HG02798 (cell line): ENCODE data around the gene NAV2.

Experiments used
- ATAC-seq: cut with Tn5 transposase; IDR thresholded peaks from one replicate; pipeline ENCODE4 v1.9.1; 2021; ENCODE audit warnings: mild to moderate bottlenecking; ENCODE audit not compliant: unreplicated experiment, poor library complexity

The NAV2 gene

GRCh38 chr11:19802773-19803293 is 90.2 kb downstream of the NAV2 start:
- no peak for ATAC-seq

- ATAC-seq, result no peak
Measured at GRCh38 chr11:19803506-19803998, 90.9 kb downstream of the NAV2 start.

GRCh38 chr11:19805376-19805775 is 92.7 kb downstream of the NAV2 start:
- no peak for ATAC-seq

DNA sequence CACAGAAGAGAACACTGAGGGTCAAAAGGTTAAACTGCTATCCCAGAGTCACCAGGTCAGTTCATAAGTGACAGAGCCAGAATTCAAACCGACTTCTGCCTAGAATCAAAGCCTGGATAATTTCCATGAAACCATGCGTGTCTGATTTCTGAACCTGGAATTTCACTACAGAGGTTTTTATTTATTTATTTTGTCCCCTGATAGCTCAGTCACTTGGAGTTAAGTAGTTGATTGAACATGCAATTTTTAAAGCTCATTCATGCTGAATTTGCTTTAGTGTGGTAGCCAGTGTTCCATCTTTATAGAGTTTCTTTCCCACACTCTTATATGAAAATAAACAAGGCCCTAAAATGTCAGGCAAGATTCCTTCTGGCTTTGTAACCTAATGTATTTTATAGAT is 93.2 kb downstream of the NAV2 start:
- ATAC-seq, result no peak

GRCh38 chr11:19806251-19806650 is 93.6 kb downstream of the NAV2 start:
- ATAC-seq, result no peak

GRCh38 chr11:19808076-19808911 is 95.7 kb downstream of the NAV2 start:
- no peak for ATAC-seq

DNA sequence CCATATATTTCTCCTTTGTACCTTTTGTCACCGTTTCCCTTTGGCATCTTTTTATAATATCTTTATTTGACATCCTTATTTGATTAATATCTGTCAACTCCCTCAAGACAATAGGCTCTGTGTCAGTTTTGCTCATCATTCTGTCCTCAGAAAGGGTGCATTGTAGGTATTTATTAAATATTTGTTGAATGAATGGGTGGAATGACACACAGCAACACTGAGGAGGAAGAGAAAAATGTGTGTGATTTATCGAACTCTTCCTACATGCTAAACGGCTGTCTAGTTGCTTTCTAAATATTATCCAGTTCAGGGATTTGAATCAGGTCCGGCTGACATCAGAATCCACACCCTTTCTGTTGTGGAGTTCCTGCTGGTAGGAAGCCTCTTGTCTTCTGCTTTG is 98.2 kb downstream of the NAV2 start:
- no peak for ATAC-seq

DNA sequence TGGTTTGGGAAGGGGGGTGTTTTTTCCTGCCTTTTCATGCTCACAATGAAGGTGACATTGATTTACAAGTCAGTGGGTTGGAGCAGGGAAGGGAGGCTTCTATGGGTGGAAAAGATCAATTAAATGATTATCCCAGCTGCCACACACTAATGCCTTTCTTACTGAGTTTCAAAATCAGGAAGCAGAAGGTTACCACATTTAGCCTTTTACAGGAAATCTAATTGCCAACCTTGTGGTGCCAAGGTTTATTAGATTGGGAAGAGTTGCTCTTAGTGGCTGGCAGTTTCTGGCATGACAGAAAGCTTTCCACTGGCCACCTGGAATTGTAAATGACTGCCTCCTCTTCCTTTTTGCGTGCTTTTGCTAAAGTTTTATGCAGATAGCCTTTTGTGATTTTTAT is 98.7 kb downstream of the NAV2 start:
- ATAC-seq, result no peak

DNA sequence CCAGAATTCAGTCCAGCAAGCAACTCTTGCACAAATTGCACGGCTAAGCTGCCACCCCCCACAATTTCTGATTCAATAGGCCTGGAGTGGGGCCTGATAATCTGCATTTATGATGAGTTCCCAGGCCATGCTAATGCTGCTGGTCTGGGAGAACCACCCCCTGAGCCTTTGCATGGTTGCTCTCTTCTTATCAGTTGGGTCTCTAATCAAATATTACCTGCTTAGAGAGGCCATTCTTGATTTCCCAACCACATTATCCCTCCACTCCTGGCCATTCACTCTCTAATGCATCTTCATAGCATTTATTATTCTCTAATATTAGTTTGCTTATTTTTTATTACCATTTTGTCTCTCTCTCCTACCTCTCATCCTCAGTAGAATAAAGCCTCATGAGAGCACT is 99.5 kb downstream of the NAV2 start:
- no peak for ATAC-seq

DNA sequence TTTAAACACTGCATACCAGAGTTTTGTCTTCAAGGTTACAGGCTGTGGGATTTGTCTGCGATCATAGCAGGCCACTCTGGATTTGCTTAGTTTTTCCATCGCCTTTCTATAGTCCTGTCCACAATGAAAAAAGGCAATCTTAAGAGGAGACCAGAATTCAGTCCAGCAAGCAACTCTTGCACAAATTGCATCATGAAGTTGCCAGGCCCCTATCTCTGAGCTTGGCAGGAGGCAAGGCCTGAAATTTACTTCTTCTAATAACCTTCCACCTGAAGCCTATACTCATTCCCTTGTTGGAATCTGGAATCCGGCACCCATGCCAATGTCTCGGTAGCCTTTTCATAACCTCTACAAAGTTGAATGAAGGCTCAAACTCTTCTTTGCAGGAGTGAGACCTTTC is 100.1 kb downstream of the NAV2 start:
- no peak for ATAC-seq

- ATAC-seq, result no peak
Measured at GRCh38 chr11:19813158-19813879, 100.7 kb downstream of the NAV2 start.

DNA sequence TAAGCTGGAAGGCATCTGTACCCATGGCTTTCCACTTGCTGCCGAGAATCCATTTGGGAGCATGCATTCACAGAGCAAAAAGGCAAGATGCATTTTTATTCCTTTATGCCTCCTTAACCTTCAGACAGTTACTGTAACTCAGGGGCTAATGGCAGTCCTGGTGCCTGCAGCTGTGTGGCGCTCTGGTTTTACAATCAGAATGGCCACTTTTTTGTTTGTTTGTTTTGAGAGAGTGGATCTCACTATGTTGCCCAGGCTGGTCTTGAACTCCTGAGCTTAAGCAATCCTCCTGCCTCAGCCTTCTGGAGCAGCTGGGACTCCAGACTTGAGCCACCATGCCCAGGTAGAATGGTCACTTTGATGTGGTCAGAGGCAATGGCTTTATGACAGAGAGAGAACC is 101.8 kb downstream of the NAV2 start:
- no peak for ATAC-seq

- ATAC-seq, result no peak
Measured at GRCh38 chr11:19816040-19816439, 103.4 kb downstream of the NAV2 start.

GRCh38 chr11:19816817-19817216 is 104.2 kb downstream of the NAV2 start:
- ATAC-seq, result no peak

- ATAC-seq, result no peak
Measured at GRCh38 chr11:19817265-19817851, 104.7 kb downstream of the NAV2 start.

DNA sequence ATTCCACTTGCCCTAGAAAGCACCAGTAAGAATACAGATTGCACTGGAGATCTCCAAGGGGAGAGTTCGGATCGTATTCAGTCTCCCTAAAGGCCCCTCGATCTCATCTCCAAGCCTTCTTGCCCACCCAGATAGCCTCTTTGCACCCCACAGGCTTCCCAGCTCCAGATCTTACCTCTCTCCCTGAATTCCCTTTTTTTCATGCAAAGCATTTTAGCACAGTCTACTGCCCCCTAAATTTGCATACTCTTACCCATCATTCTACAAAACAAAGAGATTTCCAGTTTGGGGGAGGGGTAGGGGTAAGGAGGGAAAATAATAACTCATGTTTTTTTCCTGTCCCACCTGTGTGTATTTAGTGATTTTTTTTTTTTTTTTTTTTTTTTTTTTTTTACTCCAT is 105.2 kb downstream of the NAV2 start:
- ATAC-seq, result no peak

DNA sequence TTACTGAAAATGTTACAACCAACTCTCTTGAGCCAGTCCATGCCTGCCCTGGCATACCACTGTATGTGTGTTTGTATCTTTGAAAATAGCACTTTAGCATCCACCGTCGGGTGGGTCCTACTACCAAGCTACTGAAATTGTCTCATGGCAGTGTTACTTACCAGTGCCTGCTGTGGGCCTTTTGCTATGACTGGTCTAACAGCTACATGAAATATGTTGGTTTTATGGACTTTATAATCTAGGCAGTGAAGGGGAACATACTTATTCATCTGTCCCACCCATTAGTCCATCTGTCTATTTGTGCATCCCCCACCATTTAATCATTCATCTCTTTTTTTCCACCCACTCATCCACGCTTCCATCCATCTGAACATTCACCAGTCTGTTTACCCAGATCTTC is 106.0 kb downstream of the NAV2 start:
- no peak for ATAC-seq

DNA sequence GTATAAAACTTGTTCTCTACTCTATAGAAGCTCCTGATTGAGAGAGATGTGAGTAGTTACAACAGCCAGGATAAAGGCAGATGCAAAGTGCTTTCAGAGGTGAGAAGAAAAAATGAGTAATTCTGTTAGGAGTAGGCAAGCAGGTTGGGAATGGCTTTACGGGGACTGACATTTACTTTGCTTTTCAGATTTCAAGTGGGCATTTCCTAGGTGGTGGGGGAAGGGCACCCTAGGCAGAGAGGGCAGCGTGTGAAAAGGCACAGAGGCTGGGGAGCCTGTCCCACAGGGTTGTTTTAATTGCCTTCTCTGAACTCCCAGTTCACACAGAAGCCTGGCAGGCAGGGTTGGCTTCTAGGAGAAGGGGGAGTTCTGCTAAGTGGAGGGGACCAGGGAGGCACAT is 106.5 kb downstream of the NAV2 start:
- no peak for ATAC-seq

- no peak for ATAC-seq
Measured at GRCh38 chr11:19820100-19820499, 107.5 kb downstream of the NAV2 start.

GRCh38 chr11:19821412-19821875 is 108.8 kb downstream of the NAV2 start:
- no peak for ATAC-seq

DNA sequence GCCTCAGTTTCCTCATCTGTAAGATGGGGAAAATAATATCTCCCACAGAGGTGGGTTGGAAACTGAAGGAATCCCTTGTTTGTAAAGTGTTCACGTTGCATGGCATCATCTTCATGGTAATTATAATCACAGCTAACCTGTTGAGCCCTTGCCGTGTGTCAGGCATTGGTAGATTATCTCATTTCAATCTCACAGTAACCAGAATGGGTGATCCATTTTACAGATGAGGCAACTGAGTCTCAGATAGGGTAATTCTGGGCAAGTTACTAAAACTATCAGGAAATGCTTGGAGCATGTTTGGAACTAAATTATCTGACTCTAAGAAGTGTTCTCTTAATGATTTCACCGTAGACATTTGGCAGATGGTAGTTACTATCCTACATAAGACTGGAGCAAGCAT is 109.4 kb downstream of the NAV2 start:
- ATAC-seq, result no peak
